Measurements from ENCODE around the gene TAOK2.
"Not testable (repeated sequence)": the region's sequence is repeated elsewhere in the genome, so short reads cannot be mapped to it uniquely, and the experiment has no call there.

TAOK2 gene

GRCh38 chr16:30026449-30026848 lies 52.8 kb downstream of the TAOK2 start:
- no peak for DNase-seq

GRCh38 chr16:30027588-30028437 lies 54.1 kb downstream of the TAOK2 start:
- no peak for DNase-seq

GRCh38 chr16:30028438-30029076 lies 54.9 kb downstream of the TAOK2 start:
- no peak for DNase-seq

GRCh38 chr16:30030011-30030685 lies 56.5 kb downstream of the TAOK2 start:
- DNase-seq, result no peak

- DNase-seq, result no peak
Observed at GRCh38 chr16:30030841-30031413, 57.3 kb downstream of the TAOK2 start, which contains the start of gene TLCD3B. Gene TLCD3B (minus strand): TSS chr16:30031271. CDS start chr16:30030527, 744 bp downstream.

GRCh38 chr16:30031477-30031918 lies 57.8 kb downstream of the TAOK2 start:
- no peak for DNase-seq

- DNase-seq, result peak; percentile 51
Observed at GRCh38 chr16:30032083-30032819, 58.6 kb downstream of the TAOK2 start.

- no peak for DNase-seq
Observed at GRCh38 chr16:30033270-30033669, 59.6 kb downstream of the TAOK2 start.

- DNase-seq, result no peak
Observed at GRCh38 chr16:30040221-30040620, 66.6 kb downstream of the TAOK2 start.

- not testable (repeated sequence) for DNase-seq
Observed at GRCh38 chr16:30040690-30041089, 67.0 kb downstream of the TAOK2 start.

- no peak for DNase-seq
Observed at GRCh38 chr16:30041841-30042240, 68.2 kb downstream of the TAOK2 start.

Measured in activated CD8-positive, alpha-beta memory T cell treated with anti-CD3 and anti-CD28 coated beads, Interleukin-2, amount 50 U/mL, for 4 hours (primary cell).